Measurements from ENCODE around the gene CAMTA2.

The CAMTA2 gene

DNA sequence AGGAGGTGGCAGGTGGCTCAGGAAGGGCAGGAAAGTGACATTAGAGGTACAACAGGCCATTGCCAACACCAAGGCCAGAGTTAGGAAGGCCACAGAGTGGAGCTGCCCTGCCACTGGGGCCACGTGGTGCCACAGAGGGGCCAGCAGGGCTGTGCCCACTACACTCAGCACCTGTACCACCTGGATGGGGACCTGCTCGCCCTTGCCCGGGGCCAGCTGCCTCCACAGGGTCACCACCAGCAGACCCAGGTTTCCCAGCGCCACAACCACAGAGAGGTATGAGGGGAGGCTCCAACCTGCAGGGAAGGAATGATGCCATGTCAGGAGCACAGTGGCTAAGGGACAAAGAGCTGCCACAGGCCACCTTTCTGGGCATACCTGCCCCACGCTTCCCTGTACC, 46.6 kb upstream of the CAMTA2 start:
- Histone ChIP-seq H3K4me3 (replicated peaks; ENCODE audit: insufficient read depth, low read length) (no peak overlapping the region), H3K27me3 (ENCODE audit: insufficient read depth, poor library complexity, severe bottlenecking) (no peaks in the 10 kb centered on the region), H3K27ac (replicated peaks) (no peak overlapping the region)
- TF ChIP-seq POLR2AphosphoS5 (IDR thresholded peaks at IDR 0.05; ENCODE audit: low read depth): no peak
- TF ChIP-seq REST (IDR thresholded peaks at IDR 0.05; ENCODE audit: insufficient replicate concordance, low read depth): no peak
- TF ChIP-seq CTCF (IDR thresholded peaks at IDR 0.05; ENCODE audit: insufficient read depth, low read length): no peak
- no peak for TF ChIP-seq GABPA (IDR thresholded peaks at IDR 0.05; ENCODE audit: low read depth)
- no peak for TF ChIP-seq SPI1 (IDR thresholded peaks at IDR 0.05; ENCODE audit: borderline replicate concordance, low read depth)
- DNase-seq (ENCODE audit: low read depth in 1 of 2, low spot score in 1 of 2): no peak

DNA sequence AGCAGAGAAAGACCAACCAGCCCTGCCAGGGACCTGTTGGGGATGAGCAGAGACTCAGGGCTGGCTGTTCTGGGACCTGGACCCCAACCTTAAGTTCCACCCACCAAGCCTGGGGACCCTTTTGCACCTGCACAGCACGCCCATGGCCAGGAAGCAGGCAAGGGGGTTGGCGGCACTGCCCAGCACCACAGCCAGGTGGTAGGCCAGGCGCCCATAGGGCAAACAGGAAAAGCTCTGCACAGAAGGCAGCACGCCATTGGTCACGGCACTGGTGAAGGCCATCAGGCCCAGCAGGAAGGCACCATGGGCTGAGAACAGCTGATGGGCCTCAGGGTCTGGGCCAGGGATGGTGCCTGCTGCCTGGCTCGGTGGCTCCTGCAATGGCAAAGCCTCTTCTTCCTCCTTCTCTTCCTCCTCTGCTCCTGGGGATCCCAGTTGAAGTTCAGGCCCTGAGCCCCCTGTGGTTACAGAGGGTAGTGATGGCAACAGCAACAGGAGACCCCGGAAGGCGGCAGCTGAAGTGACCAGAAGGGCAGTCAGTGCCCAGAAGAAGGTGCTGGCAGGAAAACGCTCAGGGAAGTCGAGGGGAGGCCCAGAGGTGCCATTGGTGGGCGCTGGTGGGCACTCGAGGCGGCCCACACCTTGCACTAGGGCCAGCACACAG, 46.0 kb upstream of the CAMTA2 start:
- Histone ChIP-seq H3K27me3 (ENCODE audit: insufficient read depth, poor library complexity, severe bottlenecking) (no peaks in the 10 kb centered on the region), H3K4me3 (replicated peaks; ENCODE audit: insufficient read depth, low read length) (no peak overlapping the region), H3K27ac (replicated peaks) (no peak overlapping the region)
- DNase-seq (ENCODE audit: low read depth in 1 of 2, low spot score in 1 of 2): no peak
- no peak for TF ChIP-seq REST (IDR thresholded peaks at IDR 0.05; ENCODE audit: insufficient replicate concordance, low read depth)
- no peak for TF ChIP-seq POLR2AphosphoS5 (IDR thresholded peaks at IDR 0.05; ENCODE audit: low read depth)
- no peak for TF ChIP-seq CTCF (IDR thresholded peaks at IDR 0.05; ENCODE audit: insufficient read depth, low read length)
- TF ChIP-seq SPI1 (IDR thresholded peaks at IDR 0.05; ENCODE audit: borderline replicate concordance, low read depth): no peak
- no peak for TF ChIP-seq GABPA (IDR thresholded peaks at IDR 0.05; ENCODE audit: low read depth)

GRCh38 chr17:5032865-5033264, 45.4 kb upstream of the CAMTA2 start:
- no peaks in the 10 kb centered on the region for H3K27me3 ChIP-seq (ENCODE audit: insufficient read depth, poor library complexity, severe bottlenecking)
- DNase-seq (ENCODE audit: low read depth in 1 of 2, low spot score in 1 of 2): no peak
- H3K4me3 ChIP-seq (replicated peaks; ENCODE audit: insufficient read depth, low read length): no peak overlapping the region
- TF ChIP-seq CTCF (IDR thresholded peaks at IDR 0.05; ENCODE audit: insufficient read depth, low read length) (no peak), POLR2AphosphoS5 (IDR thresholded peaks at IDR 0.05; ENCODE audit: low read depth) (no peak), SPI1 (IDR thresholded peaks at IDR 0.05; ENCODE audit: borderline replicate concordance, low read depth) (no peak), REST (IDR thresholded peaks at IDR 0.05; ENCODE audit: insufficient replicate concordance, low read depth) (no peak), GABPA (IDR thresholded peaks at IDR 0.05; ENCODE audit: low read depth) (no peak)
- H3K27ac ChIP-seq (replicated peaks): no peak overlapping the region

All from HL-60 (cell line).